Smooth muscle cell (in vitro differentiated cells): Measurements from ENCODE around the gene DAAM2. TPM values are rescaled to one million over a fixed set of nuclear protein-coding genes. Genes with fewer than 3 reads are reported as not detected.

Experiments used
- DNase-seq: peaks from one replicate; lab custom pipeline; 2025; ENCODE audit not compliant: unreplicated experiment; lab: John Stamatoyannopoulos, UW
- H2AFZ ChIP-seq: fragments of 200-600 bp; sonication (generic); 2 replicates; pipeline ENCODE4 v1.6.0; 2016; ENCODE audit warnings: antibody characterized with exemption, low read depth, mild to moderate bottlenecking
- H3F3A ChIP-seq: fragments of 200-600 bp; sonication (generic); 2 replicates; pipeline ENCODE4 v1.6.0; 2017; ENCODE audit warnings: antibody characterized with exemption, low read depth
- H3K27ac ChIP-seq: fragments of 200-600 bp; sonication (generic); 2 replicates; pipeline ENCODE4 v1.5.1; 2016; ENCODE audit warnings: low read depth, mild to moderate bottlenecking
- H3K27me3 ChIP-seq: fragments of 200-600 bp; sonication (generic); 2 replicates; pipeline ENCODE4 v1.6.1; 2016; ENCODE audit warnings: low read depth, mild to moderate bottlenecking
- H3K36me3 ChIP-seq: fragments of 200-600 bp; sonication (generic); 2 replicates; pipeline ENCODE4 v1.5.1; 2016; ENCODE audit warnings: low read depth
- H3K4me1 ChIP-seq: fragments of 200-600 bp; sonication (generic); 2 replicates; pipeline ENCODE4 v1.5.1; 2016; ENCODE audit warnings: low read depth
- H3K4me2 ChIP-seq: fragments of 200-600 bp; sonication (generic); 2 replicates; pipeline ENCODE4 v1.6.0; 2016; ENCODE audit warnings: mild to moderate bottlenecking
- H3K4me3 ChIP-seq: fragments of 200-600 bp; sonication (generic); 2 replicates; pipeline ENCODE4 v1.5.1; 2016; ENCODE audit warnings: mild to moderate bottlenecking
- H3K79me2 ChIP-seq: fragments of 200-600 bp; sonication (generic); 2 replicates; pipeline ENCODE4 v1.6.0; 2016; ENCODE audit warnings: low read depth, mild to moderate bottlenecking
- H3K9ac ChIP-seq: fragments of 200-600 bp; sonication (generic); 2 replicates; pipeline ENCODE4 v1.6.0; 2016; ENCODE audit warnings: low read depth
- H3K9me3 ChIP-seq: fragments of 200-600 bp; sonication (generic); replicated peaks from 2 replicates; pipeline ENCODE4 v1.5.1; 2016; ENCODE audit warnings: low read depth
- H4K20me1 ChIP-seq: fragments of 200-600 bp; sonication (generic); 2 replicates; pipeline ENCODE4 v1.6.0; 2016; ENCODE audit warnings: low read depth
- CTCF ChIP-seq: fragments of 200-600 bp; sonication (generic); IDR thresholded peaks from 2 replicates; pipeline ENCODE4 v1.5.1; 2017; ENCODE audit warnings: borderline replicate concordance, mild to moderate bottlenecking, antibody characterized with exemption; ENCODE audit not compliant: insufficient read depth, poor library complexity, severe bottlenecking
- WGBS: methylation state at CpG from one replicate; pipeline ENCODE4 v1.1.7; 2016; ENCODE audit warnings: low lambda C conversion rate; 5-methylcytosine and 5-hydroxymethylcytosine counted together
- polyA plus RNA-seq: library from polyadenylated mRNA; unstranded; fragments of >200 nt; fragmentation: Nextera tagmentation; extraction: Ambion mirVana; gene quantifications from 2 replicates; pipeline ENCODE4 v1.2.1, GENCODE V29; 2016
- total RNA-seq: library from RNA; depleted of rRNA; stranded (reverse); fragments of >200 nt; gene quantifications from 2 replicates; pipeline ENCODE4 v1.2.3, GENCODE V29; 2014

The DAAM2 gene
- total and polyA plus RNA-seq, 2 experiments from 2014 or later: 26.5 to 29.8 TPM

- no peaks in the 10 kb centered on the region for H3K79me2 ChIP-seq
- no peaks in the 10 kb centered on the region for H3K27me3 ChIP-seq
- WGBS: 97% methylated on average over 5 of the region's 5 CpGs
- H4K20me1 ChIP-seq: no peaks in the 10 kb centered on the region
- H3K36me3 ChIP-seq: no peaks in the 10 kb centered on the region
- H3K9me3 ChIP-seq: no peaks in the 10 kb centered on the region
- no peak for TF ChIP-seq CTCF
- H3K9ac ChIP-seq: no peak overlapping the region
- no peak overlapping the region for H3K4me3 ChIP-seq
- no peak overlapping the region for H3K27ac ChIP-seq
- no peak for DNase-seq
- H3K4me2 ChIP-seq: no peak overlapping the region
- no peak overlapping the region for H2AFZ ChIP-seq
- no peaks in the 10 kb centered on the region for H3K4me1 ChIP-seq
- H3F3A ChIP-seq: no peaks in the 10 kb centered on the region
Measured at GRCh38 chr6:39907871-39908575, 115.8 kb downstream of the DAAM2 start.

- no peak overlapping the region for H2AFZ ChIP-seq
- H4K20me1 ChIP-seq: no peaks in the 10 kb centered on the region
- H3F3A ChIP-seq: no peaks in the 10 kb centered on the region
- no peaks in the 10 kb centered on the region for H3K36me3 ChIP-seq
- H3K4me1 ChIP-seq: no peaks in the 10 kb centered on the region
- no peak overlapping the region for H3K4me2 ChIP-seq
- DNase-seq: no peak
- no peaks in the 10 kb centered on the region for H3K79me2 ChIP-seq
- no peak overlapping the region for H3K9ac ChIP-seq
- 97% methylated on average over 9 of the region's 13 CpGs for WGBS
- no peaks in the 10 kb centered on the region for H3K27me3 ChIP-seq
- TF ChIP-seq CTCF: no peak
- H3K4me3 ChIP-seq: no peak overlapping the region
- no peak overlapping the region for H3K27ac ChIP-seq
- no peaks in the 10 kb centered on the region for H3K9me3 ChIP-seq
Measured at GRCh38 chr6:39908838-39909583, 116.8 kb downstream of the DAAM2 start.

GRCh38 chr6:39909701-39910100, 117.5 kb downstream of the DAAM2 start:
- Histone ChIP-seq H3K4me1 (no peaks in the 10 kb centered on the region), H3K4me2 (no peak overlapping the region), H2AFZ (no peak overlapping the region), H3K4me3 (no peak overlapping the region), H3K9me3 (no peaks in the 10 kb centered on the region), H3K79me2 (no peaks in the 10 kb centered on the region), H3K36me3 (no peaks in the 10 kb centered on the region), H3K27ac (no peak overlapping the region), H3F3A (no peaks in the 10 kb centered on the region), H4K20me1 (no peaks in the 10 kb centered on the region), H3K9ac (no peak overlapping the region), H3K27me3 (no peaks in the 10 kb centered on the region)
- DNase-seq: no peak
- no peak for TF ChIP-seq CTCF
- 97% methylated on average over 5 of the region's 5 CpGs for WGBS
